Adrenal gland (tissue), 12 donors: ENCODE results near the gene OLFM4. TPM values are rescaled to one million over a fixed set of nuclear protein-coding genes. Genes with fewer than 3 reads are reported as not detected.

Source experiments
- DNase-seq, 7 donors: peaks; one replicate each; pipeline ENCODE4 v3.0.0-alpha.2; 2019 to 2020
- H3K27ac ChIP-seq, 5 donors: fragments of 200-600 bp; sonication (generic) in 4 of 5; 1 replicate in 3 of 5; 2 replicates in 2 of 5; pipeline versions ENCODE4 v1.5.1 to v1.8.0; 2016 to 2020; ENCODE audit warnings: mild to moderate bottlenecking in 1 of 5
- H3K27me3 ChIP-seq: fragments of 200-600 bp; 2 replicates; pipeline ENCODE4 v1.8.0; 2021
- H3K36me3 ChIP-seq, 2 donors: fragments of 200-600 bp; replicated peaks in 1 of 2; 1 replicate in 1 of 2; 2 replicates in 1 of 2; pipeline versions ENCODE4 v1.5.1 to v1.8.0; 2018 to 2022
- H3K4me1 ChIP-seq, 2 donors: fragments of 200-600 bp; replicated peaks in 1 of 2; 1 replicate in 1 of 2; 2 replicates in 1 of 2; pipeline versions ENCODE4 v1.5.1 to v1.8.0; 2018 to 2021
- H3K4me3 ChIP-seq, 4 donors: fragments of 200-600 bp; sonication (generic) in 3 of 4; one replicate each; pipeline ENCODE4 v1.5.1; 2016 to 2018
- H3K9me3 ChIP-seq, 3 donors: fragments of 200-600 bp; sonication (generic) in 1 of 3; replicated peaks in 1 of 3; 1 replicate in 2 of 3; 2 replicates in 1 of 3; pipeline versions ENCODE4 v1.5.1 to v1.8.0; 2016 to 2021
- CTCF ChIP-seq, 6 experiments: fragments of 450-650 bp in 4 of 6; fragments of 200-600 bp in 2 of 6; sonication (generic) in 1 of 6; IDR thresholded peaks; 1 replicate in 5 of 6; 2 replicates in 1 of 6; pipeline versions ENCODE4 v1.5.1 to v1.8.0; 2016 to 2021; ENCODE audit warnings: antibody characterized with exemption in 6 of 6, mild to moderate bottlenecking in 2 of 6, moderate library complexity in 1 of 6
- POLR2A ChIP-seq, 2 donors: fragments of 450-650 bp; IDR thresholded peaks; one replicate each; pipeline ENCODE4 v1.6.1; 2017; ENCODE audit warnings: antibody characterized with exemption in 2 of 2, mild to moderate bottlenecking in 2 of 2, moderate library complexity in 1 of 2
- WGBS, 4 donors: extraction: QIAGEN DNeasy Blood & Tissue Kit in 2 of 4; methylation state at CpG; one replicate each; pipeline versions ENCODE4 v1.1.5 to v1.1.7; 2013 to 2017; 5-methylcytosine and 5-hydroxymethylcytosine counted together
- intact Hi-C, 2 donors: fragments of 100-400 bp; cut with DNase I; formaldehyde crosslinking; loops; one replicate each; pipeline versions ENCODE4 v1.14.1 to v1.15.0; 2022 to 2023
- polyA plus RNA-seq, 3 donors: library from polyadenylated mRNA; stranded (reverse); fragments of 200-250 nt in 2 of 3; fragments of 350-450 nt in 1 of 3; fragmentation: Illumina TruSeq in 1 of 3; extraction: RNeasy Lipid Tissue Mini Kit (QIAGEN cat#74804) in 1 of 3; gene quantifications; one replicate each; pipeline ENCODE4 v1.2.3, GENCODE V29; 2013 to 2014
- total RNA-seq, 9 donors: library from RNA; depleted of rRNA in 4 of 9; stranded (reverse); fragments of >200 nt in 4 of 9; fragments of 120-200 nt in 1 of 9; fragmentation: NEBNext Ultra II Directional in 1 of 9; extraction: Animal tissue kit (Norgen Biotek cat#: 25700) in 1 of 9; gene quantifications; one replicate each; pipeline versions ENCODE4 v1.1.0 to v1.2.4, GENCODE V29; 2013 to 2023
- donor health status: healthy with polysubstance abuse.
- donor health status: Bipolar disorder and iron deficiency.
- donor health status: DM: yes; HTN: yes; CAD: no.
- donor health status: DM: no; HTN: no; CAD: no.
- donor health status: DM: no; HTN: no; CAD: no.
- donor health status: DM: yes; HTN: yes; CAD: no.

OLFM4 gene
- total and polyA plus RNA-seq, 12 donors: 0.06 to 1.0 (median 0.19) TPM; not detected in 5

- Histone ChIP-seq H3K4me1 (no peaks in the 10 kb centered on the region), H3K27me3 (no peaks in the 10 kb centered on the region), H3K9me3 (no peaks in the 10 kb centered on the region), H3K36me3 (no peaks in the 10 kb centered on the region), H3K4me3 (no peak overlapping the region), H3K27ac (no peak overlapping the region)
- intact Hi-C loops: no loop called here
- peak in 2 of 7 donors; percentile 19 to 23 for DNase-seq
- TF ChIP-seq CTCF (IDR thresholded peaks at IDR 0.05): no peak
- no peak for TF ChIP-seq POLR2A (IDR thresholded peaks at IDR 0.05)
Observed at GRCh38 chr13:53045189-53045588, 16.6 kb downstream of the OLFM4 start.

- Histone ChIP-seq H3K36me3 (no peaks in the 10 kb centered on the region), H3K4me1 (no peaks in the 10 kb centered on the region), H3K27ac (no peak overlapping the region), H3K4me3 (no peak overlapping the region), H3K9me3 (no peaks in the 10 kb centered on the region), H3K27me3 (no peaks in the 10 kb centered on the region)
- TF ChIP-seq CTCF (IDR thresholded peaks at IDR 0.05) (no peak), POLR2A (IDR thresholded peaks at IDR 0.05) (no peak)
- intact Hi-C loops: no loop called here
- no peak for DNase-seq
- WGBS, 4 donors: 83 to 91% (median 87%) methylated on average over 4 of the region's 4 CpGs
Observed at GRCh38 chr13:53048880-53049279, 20.3 kb downstream of the OLFM4 start.

- H3K4me1 ChIP-seq: no peaks in the 10 kb centered on the region
- H3K9me3 ChIP-seq: no peaks in the 10 kb centered on the region
- intact Hi-C loops: no loop called here
- no peaks in the 10 kb centered on the region for H3K36me3 ChIP-seq
- 77 to 95% (median 87%) methylated on average over 6 to 7 of the region's 7 CpGs for WGBS, 4 donors
- no peak for DNase-seq
- no peak overlapping the region for H3K4me3 ChIP-seq
- H3K27me3 ChIP-seq: no peaks in the 10 kb centered on the region
- H3K27ac ChIP-seq: no peak overlapping the region
- TF ChIP-seq CTCF (IDR thresholded peaks at IDR 0.05): no peak
- TF ChIP-seq POLR2A (IDR thresholded peaks at IDR 0.05): no peak
Observed at GRCh38 chr13:53050151-53050550, 21.5 kb downstream of the OLFM4 start.

- Histone ChIP-seq H3K9me3 (no peaks in the 10 kb centered on the region), H3K4me1 (no peaks in the 10 kb centered on the region), H3K4me3 (no peak overlapping the region), H3K27me3 (no peaks in the 10 kb centered on the region), H3K36me3 (no peaks in the 10 kb centered on the region), H3K27ac (no peak overlapping the region)
- intact Hi-C loops: no loop called here
- WGBS, 4 donors: 25 to 45% (median 36%) methylated on average over 2 of the region's 2 CpGs
- TF ChIP-seq CTCF (IDR thresholded peaks at IDR 0.05) (no peak), POLR2A (IDR thresholded peaks at IDR 0.05) (no peak)
- DNase-seq: no peak
Observed at GRCh38 chr13:53052675-53053074, 24.1 kb downstream of the OLFM4 start.
